DMS153 treated with DMSO at 0.1 percent for 48 hours (cell line): Measurements from ENCODE around the gene TNFRSF25.
"Not testable (repeated sequence)": the region's sequence is repeated elsewhere in the genome, so short reads cannot be mapped to it uniquely, and the experiment has no call there.

ENCODE experiments used
- DNase-seq: peaks from one replicate; lab custom pipeline; 2025; ENCODE audit not compliant: unreplicated experiment; lab: John Stamatoyannopoulos, UW

The TNFRSF25 gene

DNA sequence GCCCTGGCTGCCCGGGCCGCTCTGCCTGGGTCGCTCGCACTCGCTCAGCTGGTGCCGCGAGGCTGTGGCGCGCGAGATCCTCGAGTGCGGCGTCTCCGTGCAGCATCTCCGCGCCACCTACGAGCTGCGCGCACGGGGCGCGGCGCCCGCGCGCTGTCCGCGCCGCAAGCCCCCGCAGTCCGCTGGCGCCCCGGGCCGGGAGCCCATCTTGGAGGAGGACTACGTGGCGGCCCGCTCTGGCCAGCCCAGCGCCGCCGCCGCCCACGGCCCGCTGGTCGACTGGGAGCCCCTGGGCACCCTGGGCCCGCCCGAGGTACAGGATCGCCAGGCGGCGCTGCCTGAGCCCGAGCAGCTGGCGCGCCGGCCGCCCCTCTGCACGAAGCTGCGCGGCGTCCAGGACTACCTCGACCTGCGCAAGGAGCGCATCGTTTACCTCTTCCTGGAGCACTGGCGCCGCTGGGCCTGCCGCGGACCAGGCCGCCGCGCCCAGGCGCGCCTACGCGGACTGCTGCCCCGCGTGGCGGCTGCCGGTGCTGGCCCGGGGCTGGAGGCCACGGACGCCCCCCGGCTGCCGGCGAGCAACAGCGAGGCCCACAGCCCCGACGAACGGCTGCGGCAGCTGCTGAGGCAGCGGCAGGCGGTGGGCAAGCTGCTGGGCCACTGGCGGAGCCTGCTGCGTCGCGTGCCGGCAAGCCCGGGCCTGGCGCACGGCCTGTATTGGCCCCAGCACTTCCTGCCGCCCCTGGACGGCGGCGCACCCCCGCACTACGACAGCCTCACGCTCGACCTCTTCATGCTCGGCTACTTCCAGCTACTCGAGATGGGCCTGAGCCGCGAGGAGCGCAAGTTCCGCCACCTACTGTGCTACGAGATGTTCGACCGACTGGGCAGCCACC lies 10.9 kb downstream of the TNFRSF25 start:
- DNase-seq: no peak

DNA sequence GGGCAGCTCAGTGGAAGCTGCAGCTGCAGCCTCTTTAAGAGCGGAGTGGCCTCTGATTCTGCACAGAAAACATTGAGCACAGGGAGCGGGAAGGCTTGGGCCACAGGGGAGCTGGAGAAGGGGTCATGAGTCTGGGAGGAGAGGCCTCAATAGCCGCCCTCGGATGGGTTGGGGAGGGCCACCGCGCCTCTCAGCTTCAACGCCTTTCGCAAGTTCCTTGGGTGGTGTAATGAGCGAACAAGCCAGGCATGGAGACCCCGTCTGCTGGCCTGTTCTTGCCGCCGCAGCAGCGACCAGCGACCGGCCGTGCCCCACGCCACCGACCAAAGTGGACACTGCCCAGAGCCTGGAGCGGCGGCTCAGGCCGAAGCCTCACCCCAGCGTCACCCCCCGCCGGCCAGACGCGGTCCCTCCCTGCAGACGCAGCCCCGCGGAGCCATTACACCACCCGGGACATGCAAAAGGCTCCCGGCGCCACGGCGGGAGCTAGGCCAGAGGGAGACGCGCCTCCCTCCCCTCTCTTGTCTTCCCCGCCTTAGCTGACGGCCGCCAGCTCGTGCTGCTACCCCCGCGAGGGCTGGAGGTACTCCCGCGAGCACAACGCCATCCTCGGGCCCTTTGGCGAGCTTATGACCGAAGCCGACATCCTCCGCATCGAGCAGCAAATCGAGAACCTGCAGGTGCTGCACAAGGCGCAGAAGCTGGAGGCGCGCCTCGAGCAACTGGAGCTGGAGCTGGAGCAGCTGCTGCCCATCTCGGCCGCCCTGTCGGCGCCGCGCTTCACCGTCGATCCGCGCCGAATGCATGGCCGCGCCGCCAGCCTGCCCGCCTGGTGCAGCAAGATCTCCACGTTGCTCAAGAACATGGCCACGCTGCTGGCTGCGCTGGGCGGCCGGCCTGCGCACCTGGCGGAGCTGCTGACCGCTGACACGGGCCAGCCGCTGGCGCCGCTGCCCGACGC lies 11.8 kb downstream of the TNFRSF25 start:
- not testable (repeated sequence) for DNase-seq

DNA sequence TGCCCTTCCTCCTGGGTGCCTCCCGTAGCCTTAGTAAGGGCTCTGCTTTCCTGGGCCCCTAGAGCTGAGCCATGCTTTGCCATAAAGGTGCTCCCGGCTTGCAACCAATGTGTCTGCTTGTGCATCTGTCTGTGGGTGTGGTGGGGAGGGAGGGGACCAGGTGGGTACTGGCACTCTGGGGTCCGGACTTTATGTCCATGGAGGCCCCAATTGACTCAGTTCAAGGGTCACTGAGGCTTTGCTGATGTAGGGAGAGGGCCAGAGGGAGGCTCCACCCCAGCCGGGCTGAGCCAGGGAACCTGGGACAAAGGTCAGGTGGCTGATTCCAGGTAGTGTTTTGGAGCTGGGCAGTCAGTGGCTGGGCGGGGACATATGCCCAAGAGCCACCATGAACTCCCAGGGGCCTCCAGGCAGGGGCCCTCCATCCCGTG lies 15.0 kb downstream of the TNFRSF25 start:
- DNase-seq: no peak

DNA sequence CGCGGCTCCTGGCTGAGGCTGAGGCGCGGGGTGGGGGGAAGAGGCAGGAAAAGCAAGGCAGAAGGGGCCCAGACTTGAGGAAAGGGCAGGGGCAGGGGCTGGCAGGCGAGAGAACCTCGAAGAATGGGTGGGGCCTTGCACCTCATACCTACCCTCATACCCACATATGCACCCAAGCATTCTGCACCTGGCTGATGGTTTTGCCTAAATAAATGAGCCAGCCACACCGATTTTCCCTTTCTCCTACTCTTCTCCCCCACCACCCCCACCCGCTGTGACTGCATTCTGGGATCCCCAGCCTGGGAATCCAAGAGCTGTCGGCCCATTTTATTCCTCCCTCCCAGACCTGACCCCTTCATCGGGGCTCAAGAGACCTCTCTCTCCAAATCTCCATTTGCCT lies 15.5 kb downstream of the TNFRSF25 start:
- not testable (repeated sequence) for DNase-seq

DNA sequence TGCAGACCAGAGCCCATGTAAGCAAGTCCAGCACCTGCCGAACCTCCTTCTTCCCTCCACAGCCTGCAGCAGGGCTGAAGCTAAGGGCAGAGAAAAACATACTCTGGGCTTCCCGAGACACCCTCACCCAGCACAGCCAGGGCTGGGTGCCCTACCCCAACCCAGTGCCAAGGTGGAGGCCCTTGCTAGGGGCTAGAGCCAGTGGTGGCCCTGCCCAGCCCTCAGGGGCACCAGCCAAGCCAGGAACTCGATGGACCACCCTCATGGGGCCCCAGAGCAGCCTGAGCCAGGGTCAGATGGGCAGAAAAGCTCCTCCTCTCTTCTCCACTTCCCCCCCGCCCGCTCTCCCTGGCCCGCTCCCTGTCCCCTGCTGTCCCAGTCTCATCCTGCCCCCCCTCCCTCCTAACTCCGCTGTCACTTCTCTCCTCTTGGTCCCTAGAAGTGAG lies 15.9 kb downstream of the TNFRSF25 start:
- DNase-seq: no peak

DNA sequence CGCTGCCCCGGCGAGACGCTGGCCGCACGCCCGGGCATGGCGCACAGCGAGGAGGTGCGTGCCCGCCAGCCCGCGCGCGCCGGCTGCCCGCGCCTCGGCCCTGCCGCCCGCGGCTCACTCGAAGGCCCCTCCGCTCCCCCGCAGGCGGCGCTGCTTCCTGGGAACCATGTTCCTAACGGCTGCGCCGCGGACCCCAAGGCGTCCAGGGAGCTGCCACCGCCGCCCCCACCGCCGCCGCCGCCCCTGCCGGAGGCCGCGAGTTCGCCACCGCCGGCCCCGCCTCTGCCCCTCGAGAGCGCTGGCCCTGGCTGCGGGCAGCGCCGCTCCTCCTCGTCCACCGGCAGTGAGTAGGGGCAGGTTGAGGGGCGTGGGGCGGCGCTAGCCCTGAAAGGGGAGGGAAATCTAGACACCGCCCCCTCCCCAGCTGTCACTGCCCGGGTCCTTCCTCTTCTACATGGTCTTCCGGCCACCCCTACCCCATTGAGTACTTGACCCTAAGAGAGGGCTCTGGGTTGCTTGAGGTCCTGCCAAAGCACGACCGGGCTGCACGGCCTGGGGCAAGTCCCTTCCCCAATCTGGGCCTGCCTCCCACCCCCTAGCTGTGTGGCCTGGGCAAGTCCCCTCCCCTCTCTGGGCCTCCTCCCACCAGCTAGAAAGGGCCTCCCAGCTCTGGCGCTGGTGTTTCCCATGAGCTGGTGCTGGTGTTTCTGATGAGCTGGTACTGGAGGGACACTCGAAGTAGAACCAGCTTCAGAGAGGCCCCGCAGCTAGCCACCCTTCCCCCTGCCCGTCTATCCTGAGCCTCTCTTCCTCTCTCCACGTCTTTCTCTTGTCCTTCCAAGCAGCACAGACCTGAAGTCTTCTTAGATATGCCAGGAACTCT lies 17.0 kb downstream of the TNFRSF25 start:
- no peak for DNase-seq

DNA sequence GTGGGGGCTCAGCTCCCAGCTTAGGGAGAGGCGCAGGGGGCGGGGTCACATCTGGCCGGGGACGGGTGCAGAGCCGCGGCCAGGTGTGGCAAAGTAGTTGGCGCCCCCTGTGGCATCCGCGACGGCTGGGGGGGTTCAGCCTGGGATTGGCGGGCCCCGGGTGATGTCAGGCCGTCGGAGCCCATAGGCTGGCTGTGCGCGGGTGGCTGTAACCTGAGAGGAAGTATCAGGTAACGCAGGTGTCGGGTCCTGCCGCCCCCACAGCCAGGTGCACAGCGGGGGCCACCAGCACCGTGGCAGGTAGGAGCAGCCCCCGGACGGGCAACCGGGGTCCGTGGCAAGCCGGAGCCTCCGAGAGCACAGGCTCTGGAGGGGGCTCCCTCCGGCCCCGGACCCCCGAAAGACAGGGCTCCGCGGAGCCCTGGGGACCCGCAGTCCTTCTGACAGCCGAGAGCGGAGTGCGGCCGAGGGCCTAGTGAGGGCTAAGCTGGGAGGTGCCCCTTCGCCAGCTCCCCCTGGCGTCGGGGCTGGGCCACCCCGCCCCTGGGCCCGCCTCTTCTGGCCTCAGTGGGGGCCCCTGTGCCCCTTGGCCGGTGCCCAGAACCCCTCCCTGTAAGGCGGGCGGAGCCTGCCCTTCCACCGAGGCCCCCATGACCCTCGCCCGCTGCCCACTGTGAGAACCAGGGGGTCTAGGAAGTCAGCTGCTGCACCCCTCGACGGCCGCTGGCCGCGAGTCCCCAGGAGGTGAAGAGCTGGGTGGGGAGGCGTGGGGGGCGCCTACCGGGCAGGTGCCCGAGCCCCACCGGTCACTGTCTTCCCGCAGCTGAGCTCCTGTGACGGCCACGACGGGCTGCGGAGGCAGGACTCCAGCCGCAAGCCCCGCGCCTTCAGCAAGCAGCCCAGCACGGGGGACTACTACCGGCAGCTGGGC lies 17.9 kb downstream of the TNFRSF25 start:
- peak; percentile 66 for DNase-seq

DNA sequence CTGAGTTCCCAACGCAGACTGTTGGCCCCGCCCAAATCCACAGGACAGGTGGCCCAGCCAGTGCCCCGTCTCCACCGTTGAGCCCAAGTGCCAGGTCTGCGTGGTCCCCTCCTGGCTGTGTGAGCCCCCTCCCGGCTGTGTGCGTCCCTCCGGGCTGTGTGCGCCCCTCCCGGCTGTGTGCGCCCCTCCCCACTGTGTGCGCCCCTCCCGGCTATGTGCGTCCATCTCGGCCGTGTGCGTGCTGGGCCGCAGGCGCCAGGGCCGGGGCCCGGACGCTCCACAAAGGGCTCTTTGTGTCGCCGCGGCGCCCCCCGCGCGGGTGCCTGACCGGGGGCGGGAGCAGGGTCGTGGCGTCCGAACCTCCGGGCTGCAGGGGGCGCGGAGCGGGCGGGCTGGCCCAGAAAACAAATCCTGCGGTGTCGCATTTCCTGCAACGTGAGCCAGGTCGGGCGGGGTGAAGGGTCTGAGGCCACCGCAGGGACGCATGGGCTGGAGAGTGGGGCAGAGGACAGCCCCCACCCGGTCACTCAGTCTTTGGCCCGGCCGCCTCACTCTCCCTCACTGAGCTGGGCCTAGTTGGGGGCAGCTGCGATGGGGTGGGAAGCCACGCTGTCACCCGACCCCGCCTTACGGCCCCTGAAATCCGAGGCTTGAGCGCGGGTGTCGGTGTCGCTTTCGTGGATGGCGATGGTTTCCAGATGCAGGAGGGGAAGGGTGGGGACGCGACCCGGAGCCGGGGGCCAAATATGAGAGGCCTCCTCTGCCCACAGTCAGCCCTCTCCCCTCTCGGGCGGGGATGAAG lies 18.8 kb downstream of the TNFRSF25 start:
- DNase-seq: no peak

DNA sequence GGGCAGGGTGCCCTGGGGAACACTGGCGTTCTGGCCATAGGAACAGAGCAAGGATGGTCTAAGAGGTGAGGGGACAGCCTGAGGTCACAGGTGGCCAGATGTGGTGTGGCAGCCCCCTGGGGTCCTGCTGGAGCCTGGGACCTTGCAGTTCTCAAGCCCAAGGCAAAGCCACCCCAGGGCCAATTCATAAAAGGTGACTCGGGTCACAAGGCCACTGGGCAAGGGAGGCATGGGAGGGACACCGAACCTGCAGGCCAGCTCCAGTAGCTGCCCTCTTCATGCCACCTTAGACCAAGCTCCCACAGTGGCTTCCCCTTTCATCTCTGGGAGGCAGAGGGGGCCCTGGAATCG lies 19.3 kb downstream of the TNFRSF25 start:
- DNase-seq: no peak

DNA sequence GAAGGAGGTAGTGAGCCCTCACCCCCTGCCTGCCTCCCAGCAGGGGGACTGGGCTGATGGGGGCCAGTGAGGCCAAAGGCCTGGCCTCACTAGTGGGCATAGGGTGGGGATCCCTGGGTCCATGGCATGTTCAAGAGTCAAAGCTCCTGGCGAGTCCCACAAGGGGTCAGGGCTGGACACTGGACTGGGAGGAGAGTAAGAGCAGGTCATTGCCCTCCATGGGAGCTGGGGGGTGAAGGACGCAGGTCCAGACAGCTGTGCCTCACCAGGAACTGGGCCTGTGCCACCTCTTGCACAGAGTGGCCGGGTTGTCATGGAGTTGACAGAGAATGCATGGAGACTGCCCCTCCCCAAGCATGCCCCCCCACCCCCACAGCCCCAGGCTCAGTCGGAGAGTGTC lies 20.0 kb downstream of the TNFRSF25 start:
- DNase-seq: not testable (repeated sequence)

DNA sequence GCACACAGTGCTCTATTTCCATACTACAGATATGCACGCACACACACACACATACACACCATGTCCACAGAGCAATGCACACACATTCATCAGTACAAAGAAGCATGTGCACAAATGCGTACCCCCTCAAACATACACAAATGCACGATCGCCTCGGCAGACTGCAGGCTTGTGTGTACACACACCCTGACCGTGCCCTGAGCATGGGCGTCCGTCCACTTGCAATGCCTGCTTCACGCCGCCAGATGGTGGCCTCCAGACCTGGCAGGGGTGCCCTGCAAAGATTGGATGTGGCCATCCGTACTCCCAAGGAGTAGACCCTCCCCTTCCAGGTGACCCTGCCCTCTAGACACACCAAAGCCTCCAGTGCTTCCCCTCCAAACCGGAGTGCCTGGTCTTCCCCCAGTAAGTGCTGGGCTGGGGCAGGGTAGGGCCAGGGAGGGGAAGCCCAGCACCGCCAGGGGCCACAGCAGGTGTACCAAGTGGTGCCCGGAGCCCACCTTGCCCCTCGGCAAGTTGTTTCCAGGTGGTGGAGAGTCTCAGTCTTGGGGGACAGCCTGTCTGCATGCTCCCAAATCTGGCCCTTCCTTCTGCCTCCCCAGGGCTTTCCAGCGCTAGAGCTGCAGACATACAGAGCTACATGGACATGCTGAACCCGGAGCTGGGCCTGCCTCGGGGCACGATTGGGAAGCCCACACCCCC lies 20.8 kb downstream of the TNFRSF25 start:
- peak; percentile 41 for DNase-seq

DNA sequence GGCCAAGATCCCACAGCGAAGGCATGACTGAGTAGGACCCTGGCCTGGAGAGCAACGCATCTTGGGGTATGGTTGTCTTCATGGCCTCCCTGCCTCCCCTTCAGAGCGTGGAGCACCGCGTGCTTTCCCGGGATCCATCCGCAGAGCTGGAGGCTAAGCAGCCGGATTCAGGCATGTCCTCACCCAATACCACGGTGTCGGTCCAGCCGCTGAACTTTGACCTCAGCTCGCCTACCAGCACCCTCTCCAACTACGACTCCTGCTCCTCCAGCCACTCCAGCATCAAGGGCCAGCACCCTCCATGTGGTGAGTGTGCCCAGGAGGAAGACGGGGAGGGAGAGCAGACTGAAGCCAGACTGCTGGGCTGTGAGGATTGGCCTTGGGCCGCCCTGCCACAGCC lies 21.6 kb downstream of the TNFRSF25 start:
- DNase-seq: no peak

DNA sequence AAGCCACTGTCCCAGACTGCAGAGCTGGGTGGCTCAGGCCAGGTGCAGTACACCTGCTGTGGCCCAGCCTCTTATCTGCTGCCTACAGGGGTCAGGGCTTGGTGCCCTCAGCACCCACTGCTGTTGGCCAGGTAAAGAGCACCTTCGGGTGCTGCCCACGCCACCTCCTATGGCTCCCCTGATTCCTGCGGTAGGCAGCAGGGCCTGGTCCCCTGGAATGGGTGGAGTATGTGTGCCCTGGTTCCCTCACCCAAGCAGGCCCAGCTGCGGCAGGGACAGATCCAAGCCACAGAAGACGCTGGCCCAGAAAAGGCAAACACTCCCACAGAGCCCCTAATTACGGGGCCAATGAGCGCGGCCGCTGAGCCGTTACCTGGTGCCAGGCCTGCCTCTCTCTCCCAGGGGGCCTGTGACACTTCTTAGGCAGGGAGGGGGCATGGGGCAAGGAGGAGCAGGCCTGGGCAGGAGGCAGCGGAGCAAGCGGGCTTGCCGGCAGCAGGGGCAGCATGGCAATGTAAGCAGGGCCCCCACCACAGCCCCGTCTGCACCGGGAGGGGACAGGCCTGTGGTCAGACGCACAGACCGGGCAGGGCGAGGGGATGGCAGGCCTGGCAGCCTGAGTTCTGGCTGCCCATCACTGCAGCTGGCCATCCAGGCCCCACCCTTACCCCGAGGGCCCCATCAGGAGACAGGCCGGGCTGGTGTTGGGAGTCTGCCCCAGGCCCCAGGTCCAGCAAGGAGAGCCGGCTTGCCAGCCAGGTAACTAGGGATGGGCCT lies 22.4 kb downstream of the TNFRSF25 start:
- no peak for DNase-seq

DNA sequence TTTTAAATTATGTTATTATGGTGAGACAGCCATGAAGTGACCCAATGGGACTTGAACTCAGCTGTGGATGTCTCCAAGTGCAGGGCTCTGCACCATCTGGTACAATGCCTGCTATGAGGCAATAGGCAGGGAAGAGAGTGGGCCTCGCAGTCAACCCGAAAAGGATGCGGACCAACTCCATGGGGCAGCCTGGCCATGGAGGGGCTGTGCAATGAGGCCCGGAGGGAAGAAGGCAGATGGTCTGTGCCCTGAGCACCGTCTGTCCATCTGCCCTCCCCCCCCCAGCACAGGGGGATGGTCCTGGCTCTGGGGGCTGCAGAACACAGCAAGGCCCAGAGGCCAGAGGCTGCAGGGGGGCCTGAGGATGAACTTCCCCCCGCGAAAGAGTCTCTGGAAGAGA lies 24.4 kb downstream of the TNFRSF25 start:
- DNase-seq: no peak

DNA sequence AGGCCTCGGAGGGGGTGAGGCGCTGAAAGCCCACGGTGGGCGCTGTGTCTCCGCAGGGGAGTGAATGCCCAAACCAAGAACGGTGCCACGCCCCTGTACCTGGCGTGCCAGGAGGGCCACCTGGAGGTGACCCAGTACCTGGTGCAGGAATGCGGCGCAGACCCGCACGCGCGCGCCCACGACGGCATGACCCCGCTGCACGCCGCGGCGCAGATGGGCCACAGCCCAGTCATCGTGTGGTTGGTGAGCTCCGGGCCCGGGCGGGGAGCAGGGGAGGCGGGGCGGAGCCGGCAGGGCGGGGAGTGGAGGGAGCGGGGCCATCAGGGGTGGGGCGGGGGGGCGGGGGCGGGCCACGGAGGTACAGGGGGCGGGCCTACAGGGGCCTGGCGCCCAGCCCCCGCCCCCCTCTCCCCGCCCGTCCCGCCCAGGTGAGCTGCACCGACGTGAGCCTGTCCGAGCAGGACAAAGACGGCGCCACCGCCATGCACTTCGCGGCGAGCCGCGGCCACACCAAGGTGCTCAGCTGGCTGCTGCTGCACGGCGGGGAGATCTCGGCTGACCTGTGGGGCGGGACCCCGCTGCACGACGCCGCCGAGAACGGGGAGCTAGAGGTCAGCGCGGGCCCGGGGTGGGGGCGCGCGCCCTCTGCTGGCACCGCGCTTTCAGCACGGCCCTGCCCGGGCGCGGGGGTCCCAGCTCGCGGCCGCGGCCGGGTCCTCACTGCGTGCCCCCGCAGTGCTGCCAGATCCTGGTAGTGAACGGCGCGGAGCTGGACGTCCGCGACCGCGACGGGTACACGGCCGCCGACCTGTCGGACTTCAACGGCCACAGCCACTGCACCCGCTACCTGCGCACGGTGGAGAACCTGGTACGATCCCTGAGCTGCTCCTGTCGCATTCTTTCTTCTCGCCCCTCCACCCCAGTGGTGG lies 25.5 kb downstream of the TNFRSF25 start:
- DNase-seq: peak; percentile 32

DNA sequence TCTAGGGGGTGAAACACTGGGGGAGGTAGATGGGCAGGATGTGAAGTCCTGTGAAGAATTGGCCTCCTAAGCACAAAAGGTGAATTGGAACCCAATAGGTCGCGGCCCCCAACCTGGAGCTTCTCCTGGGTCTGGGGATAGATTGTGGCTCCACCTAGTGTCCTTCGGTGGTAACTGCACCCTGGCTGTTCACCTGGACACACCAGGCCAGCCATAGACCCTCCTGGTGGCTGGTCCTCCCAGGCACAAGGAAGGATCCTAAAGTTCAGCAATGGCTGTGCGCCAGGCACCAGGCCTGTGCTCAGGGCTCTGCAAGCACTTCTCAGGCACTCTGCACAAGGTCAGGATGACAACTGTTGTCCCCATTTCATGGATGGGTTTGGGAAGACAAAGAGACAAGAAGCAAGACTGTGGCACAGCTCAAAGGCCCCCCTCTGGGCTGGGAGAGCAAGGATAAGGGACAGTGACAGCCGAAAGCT lies 27.9 kb downstream of the TNFRSF25 start:
- DNase-seq: peak; percentile 55
